Erythroblast (primary cell): Measurements from ENCODE around the gene CSTF3.
"Not testable (repeated sequence)": the region's sequence is repeated elsewhere in the genome, so short reads cannot be mapped to it uniquely, and the experiment has no call there.

Experiments
- GATA1 ChIP-seq: IDR thresholded peaks from 2 replicates; pipeline ENCODE4 v1.6.1; 2011; ENCODE audit warnings: low read depth, mild to moderate bottlenecking, control low read depth, low read length, moderate library complexity
- POLR2A ChIP-seq: IDR thresholded peaks from 2 replicates; pipeline ENCODE4 v1.6.1; 2011; ENCODE audit warnings: mild to moderate bottlenecking, low read length

DNA sequence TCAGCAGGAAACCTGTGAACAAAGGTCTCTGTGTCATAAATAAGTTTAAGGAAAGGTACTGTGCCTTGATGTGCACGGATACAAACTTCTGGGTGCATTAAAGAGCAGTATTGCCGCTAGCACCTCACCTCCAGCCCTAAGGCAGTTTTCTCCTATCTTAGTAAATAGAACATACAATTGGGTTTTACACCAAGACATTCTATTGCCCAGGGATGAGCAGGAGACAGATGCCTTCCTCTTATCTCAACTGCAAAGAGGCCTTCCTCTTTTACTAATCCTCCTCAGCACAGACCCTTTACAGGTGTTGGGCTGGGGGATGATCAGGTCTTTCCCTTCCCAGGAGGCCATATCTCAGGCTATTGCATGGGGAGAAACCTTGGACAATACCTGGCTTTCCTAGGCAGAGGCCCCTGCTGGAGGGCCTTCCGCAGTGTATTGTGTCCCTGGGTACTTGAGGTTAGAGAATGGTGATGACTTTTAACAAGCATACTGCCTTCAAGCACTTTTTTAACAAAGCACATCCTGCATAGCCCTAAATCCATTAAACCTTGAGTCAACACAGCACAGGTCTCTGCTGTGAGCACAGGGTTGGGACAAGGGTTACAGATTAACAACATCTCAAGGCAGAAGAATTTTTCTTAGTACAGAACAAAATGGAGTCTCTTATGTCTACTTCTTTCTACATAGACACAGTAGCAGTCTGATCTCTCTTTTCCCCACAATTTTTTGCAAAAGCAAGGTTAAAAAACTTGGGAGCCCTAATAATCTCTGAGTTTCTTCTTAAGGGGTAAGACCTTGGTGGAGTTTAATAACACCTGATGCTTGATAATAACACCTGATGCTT lies 111.5 kb downstream of the CSTF3 start:
- TF ChIP-seq POLR2A, GATA1: not testable (repeated sequence)
